GM12875 (cell line): Measurements from ENCODE around the gene LRRC31.

Experiments used
- H3K4me3 ChIP-seq: one replicate; pipeline ENCODE4 v1.5.1; 2011; ENCODE audit warnings: low read depth, low read length, control low read depth
- CTCF ChIP-seq: IDR thresholded peaks from 2 replicates; pipeline ENCODE4 v1.5.1; 2011; ENCODE audit warnings: low read depth, mild to moderate bottlenecking, control low read depth, inconsistent platforms, low read length, moderate library complexity, borderline replicate concordance; ENCODE audit not compliant: insufficient read depth

LRRC31 gene

DNA sequence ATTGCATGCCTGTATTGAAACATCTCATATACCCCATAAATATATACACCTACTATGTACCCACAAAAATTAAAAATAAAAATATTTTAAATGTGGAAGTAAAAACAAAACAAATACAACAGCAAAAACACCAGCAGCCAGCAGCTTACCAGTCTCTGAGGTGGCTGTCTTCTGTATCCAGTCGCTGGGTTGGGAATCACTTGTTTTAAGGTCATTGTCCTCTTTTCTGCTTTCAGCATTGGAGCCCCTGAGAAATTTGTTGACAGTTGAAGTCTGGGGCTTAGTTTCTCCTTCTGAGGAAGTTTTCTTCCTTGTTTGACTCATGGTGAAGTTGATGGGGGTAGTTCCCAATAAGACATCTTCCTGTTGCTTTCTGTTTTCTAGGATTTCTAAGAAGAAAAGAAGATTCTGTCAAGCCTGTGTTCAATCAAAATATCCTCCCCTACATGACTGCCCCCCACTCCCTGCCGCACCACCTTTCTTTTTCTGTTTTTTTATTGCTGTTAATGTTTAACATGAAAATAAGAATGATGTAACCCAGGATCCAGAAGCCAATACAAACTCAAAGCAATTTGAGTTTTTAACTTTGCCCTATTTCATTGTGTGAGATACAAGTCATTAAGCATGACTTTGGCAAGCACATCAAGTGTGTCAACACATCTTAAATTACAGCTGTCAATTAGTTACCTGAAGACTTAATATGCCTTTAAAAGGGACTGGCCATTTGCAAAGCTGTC, at the start of gene LRRC31:
TSS of gene LRRC31 (minus strand) at position 452 of the 737 bp plus-strand sequence. CDS start at position 324, 128 bp downstream.
- H3K4me3 ChIP-seq = no peak within 1 kb of the TSS
- no peak for TF ChIP-seq CTCF

DNA sequence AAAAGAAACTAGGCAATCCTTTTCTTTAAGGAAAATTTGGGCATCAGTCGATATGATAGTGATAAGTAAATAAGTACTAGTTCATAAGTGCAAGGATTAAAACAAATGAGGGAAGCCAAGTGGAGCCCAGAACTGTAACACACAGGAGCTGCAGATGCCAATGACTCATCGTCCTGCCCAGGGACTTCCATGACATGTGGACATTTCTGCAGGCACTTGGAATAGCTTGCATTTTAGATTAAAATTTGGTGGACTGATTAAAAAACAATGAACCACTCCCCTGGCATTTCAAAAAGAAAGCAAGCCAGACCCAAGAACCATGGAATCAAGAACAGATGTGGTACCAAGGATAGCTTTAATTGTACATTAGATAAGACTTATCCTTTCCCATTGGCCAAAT, 44.6 kb upstream of the LRRC31 start:
- TF ChIP-seq CTCF = no peak
- H3K4me3 ChIP-seq = no peak overlapping the region

GRCh38 chr3:169913323-169913722, 43.6 kb upstream of the LRRC31 start:
- no peak overlapping the region for H3K4me3 ChIP-seq
- no peak for TF ChIP-seq CTCF

- no peak for TF ChIP-seq CTCF
- H3K4me3 ChIP-seq = no peak within 1 kb of the TSS
Measured at GRCh38 chr3:169911272-169911671, 41.5 kb upstream of the LRRC31 start, which contains the start of gene SAMD7. SAMD7 (plus strand) TSS chr3:169911572; CDS start chr3:169919499, 7,927 bp downstream.

DNA sequence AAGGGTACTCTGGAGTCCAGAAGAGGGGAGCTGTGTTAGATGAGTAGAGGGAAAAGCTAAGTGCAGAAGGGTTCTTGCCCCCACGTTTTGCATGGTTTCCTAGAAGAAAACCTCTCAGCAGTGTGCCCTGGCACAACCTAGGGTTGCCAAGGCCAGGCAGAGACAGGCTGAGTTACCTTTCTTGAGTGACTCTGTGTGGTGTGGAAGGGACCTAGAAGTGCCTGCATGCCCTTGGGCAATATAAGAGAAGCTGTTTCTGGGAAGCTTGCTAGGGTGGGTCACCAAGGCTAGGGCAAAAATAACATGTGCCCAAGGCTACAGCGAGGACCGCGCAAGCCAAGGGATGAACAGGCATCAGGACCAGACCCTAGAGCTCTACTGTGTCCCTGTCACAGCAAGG, 38.2 kb upstream of the LRRC31 start:
- TF ChIP-seq CTCF = no peak

DNA sequence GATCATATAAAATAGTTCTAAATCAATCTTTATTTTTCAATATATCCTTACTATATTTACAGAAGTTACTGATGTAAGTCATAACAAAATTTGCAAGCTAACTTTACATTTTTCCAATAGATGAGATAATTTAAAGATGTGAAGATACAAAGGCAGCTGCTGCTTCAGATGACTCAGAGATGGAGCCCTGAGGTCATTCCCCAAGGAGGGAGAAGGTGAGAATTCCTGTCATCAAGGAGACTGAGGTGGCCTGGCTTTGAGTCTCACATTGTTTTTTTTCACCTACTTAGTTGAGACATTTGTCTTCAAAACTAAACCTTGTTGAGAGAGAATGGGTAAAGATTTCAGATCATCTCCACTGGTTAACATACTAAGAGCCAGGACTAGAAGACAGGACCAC, 37.7 kb upstream of the LRRC31 start:
- TF ChIP-seq CTCF = no peak
- H3K4me3 ChIP-seq = no peak overlapping the region

More for the DNA sequence above, 38.2 kb upstream of the LRRC31 start:
- H3K4me3 ChIP-seq = no peak overlapping the region

- TF ChIP-seq CTCF = no peak
- H3K4me3 ChIP-seq = no peak overlapping the region
Measured at GRCh38 chr3:169905404-169905803, 35.7 kb upstream of the LRRC31 start.
